ENCODE results near the gene HIC2.
"Not testable (repeated sequence)": the region's sequence is repeated elsewhere in the genome, so short reads cannot be mapped to it uniquely, and the experiment has no call there.

The HIC2 gene

DNA sequence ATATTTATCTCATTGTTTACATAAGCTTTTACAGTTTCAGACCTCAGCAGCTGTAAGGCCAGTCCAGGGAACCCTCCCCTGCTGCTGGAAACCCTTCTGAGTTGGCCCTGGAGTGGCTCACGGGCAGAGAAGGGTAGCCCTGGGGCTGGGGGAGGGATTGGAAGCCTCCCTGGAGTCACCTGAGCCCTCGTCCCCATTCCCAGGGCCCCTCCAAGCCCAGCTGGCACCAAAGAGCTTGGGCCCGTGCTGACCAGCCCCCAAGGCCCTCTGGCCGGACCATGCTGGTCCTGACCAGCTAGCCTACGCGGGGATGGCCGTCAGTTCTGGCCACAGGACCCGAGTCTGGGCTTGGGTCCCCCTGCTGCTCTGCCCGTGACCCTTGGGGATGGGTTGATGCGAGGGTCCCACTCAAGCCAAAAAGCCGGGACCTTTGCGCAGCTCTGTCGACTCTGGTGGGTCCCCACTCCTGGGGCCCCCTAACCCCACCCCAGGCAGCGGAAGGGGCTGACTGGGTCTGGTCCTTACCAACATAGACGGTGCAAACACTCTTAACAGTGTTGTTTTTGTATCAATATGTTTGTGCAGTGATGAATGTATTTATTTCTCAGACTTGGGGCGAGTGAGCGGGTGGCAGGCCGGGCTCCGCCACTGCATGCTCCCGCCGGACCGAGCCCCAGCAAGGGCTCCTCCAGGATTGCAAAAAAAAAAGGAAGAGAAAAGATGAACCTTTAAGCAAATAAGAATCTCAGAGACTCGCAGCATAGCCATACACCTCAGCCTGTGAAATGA lies 32.6 kb downstream of the HIC2 start:
- in situ Hi-C loops (cut with MboI; ENCODE audit: low sequenced_read_pairs) = no loop called here

DNA sequence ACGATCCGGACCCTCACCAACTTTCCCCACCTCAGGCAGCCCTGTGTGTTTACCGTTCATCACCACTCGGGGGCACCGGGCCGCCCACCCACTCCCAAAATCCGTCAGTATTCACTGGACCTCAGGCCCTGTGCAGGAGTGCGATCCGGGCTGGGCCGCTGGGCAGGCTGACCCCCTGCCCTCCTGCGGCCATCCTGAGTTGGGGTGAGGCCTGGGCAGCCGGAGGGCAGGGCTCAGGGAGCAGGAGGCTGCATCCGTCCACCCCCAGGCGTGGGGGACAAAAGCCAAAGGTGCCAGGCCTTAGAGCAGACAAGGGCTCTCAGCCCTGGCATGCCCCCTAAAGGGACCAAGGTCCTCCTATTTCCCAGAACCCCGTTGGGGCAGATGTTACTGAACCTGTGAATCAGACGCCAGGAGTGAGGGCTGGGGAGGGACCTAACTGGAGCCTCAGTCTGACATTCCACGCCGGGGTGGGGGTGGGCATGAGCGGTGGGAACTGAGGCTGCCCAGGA lies 33.2 kb downstream of the HIC2 start:
- in situ Hi-C loops (cut with MboI; ENCODE audit: low sequenced_read_pairs) = no loop called here

- in situ Hi-C loops (cut with MboI; ENCODE audit: low sequenced_read_pairs) = no loop called here
Measured at GRCh38 chr22:21450858-21451353, 33.7 kb downstream of the HIC2 start.

- in situ Hi-C loops (cut with MboI; ENCODE audit: low sequenced_read_pairs) = no loop called here
Measured at GRCh38 chr22:21451545-21452520, 34.7 kb downstream of the HIC2 start.

DNA sequence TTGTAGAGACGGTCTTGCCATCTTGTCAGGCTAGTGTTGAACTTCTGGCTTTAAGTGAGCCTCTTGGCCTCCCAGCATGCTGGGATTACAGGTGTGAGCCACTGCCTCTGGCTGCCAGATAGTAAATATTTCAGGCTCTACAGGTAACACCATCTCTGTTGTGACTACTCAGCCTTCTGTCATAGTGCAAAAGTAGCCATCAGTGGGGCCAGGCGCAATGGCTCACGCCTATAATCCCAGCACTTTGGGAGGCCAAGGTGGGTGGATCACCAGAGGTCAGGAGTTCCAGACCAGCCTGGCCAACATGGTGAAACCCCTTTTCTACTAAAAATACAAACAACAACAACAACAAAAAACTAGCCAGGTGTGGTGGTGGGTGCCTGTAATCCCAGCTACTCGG lies 35.5 kb downstream of the HIC2 start:
- in situ Hi-C loops (cut with MboI; ENCODE audit: low sequenced_read_pairs) = not testable (repeated sequence)

DNA sequence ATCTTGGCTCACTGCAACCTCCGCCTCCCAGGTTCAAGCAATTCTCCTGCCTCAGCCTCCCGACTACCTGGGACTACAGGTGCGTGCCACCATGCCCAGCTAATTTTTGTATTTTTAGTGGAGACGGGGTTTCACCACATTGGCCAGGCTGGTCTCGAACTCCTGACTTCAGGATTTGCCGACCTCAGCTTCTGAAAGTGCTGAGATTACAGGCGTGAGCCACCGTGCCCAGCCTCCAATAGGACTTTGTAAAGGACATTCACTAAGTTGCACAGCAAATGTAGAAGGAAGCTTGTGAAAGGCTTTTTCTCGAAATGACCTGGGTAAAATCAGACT lies 37.8 kb downstream of the HIC2 start:
- in situ Hi-C loops (cut with MboI; ENCODE audit: low sequenced_read_pairs) = not testable (repeated sequence)

- in situ Hi-C loops (cut with MboI; ENCODE audit: low sequenced_read_pairs) = no loop called here
Measured at GRCh38 chr22:21455334-21456089, 38.3 kb downstream of the HIC2 start.

DNA sequence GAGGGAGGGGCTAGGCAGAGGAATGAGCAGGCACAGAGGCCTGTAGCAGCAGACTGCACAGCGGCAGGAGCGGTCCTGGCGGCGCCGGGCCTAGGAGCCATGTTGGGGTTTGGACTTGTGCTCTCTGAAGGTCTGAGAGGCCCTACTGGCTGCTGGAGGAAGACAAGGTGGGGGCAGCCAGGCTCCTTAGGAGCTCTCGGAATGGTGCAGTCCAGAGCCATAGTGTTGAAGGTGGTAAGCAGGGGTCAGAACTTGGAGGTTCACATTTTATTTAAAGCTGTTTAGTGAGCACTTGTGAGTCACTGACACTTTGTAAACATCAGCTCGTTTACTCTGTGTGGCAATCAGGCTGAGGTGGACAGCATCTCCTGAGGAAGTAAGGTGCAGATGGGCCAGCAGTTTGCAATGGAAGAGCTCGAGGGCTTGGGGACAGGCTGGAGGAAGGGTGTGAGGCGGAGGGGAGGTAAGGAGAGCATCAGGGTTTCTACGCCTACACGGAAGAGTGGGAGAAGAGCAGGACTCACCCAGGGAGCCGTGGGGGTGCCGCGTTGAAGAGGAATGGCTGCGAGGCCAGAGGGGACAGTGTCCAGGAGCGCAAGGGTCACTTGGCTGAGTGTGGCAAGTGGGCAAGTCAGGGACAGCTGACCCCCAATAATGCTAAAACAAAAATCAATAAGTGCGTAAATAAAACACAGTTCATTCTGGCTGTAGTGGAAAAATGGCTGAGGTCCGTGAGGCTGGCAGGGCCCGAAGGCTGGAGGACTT lies 40.0 kb downstream of the HIC2 start:
- in situ Hi-C loops (cut with MboI; ENCODE audit: low sequenced_read_pairs) = no loop called here

DNA sequence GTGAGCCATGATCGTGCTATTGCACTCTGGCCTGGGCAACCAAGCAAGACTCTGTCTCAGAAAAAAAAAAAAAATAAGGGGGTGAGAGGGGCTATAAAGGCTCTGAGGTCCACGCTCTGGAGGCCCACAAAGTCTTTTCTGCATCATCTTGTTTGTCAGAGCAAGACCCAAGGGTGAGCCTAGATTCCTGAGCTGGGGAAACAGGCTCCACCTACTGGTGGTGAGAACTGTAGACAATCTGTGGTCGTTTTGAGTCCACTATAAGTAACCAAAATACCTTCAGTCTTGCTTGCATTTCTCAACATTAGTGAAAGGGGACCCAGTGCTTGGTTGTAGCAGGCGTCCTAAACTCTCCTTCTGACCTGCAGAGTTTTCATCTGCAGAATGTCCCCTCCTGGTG lies 45.5 kb downstream of the HIC2 start:
- in situ Hi-C loops (cut with MboI; ENCODE audit: low sequenced_read_pairs) = not testable (repeated sequence)

GRCh38 chr22:21467337-21468193 lies 50.4 kb downstream of the HIC2 start, which contains the start of gene TMEM191C:
TSS of gene TMEM191C (plus strand) at chr22:21467387. CDS start at chr22:21467460, 73 bp downstream.
- in situ Hi-C loops (cut with MboI; ENCODE audit: low sequenced_read_pairs) = not testable (repeated sequence)

GRCh38 chr22:21468194-21469096 lies 51.3 kb downstream of the HIC2 start:
- in situ Hi-C loops (cut with MboI; ENCODE audit: low sequenced_read_pairs) = not testable (repeated sequence)

DNA sequence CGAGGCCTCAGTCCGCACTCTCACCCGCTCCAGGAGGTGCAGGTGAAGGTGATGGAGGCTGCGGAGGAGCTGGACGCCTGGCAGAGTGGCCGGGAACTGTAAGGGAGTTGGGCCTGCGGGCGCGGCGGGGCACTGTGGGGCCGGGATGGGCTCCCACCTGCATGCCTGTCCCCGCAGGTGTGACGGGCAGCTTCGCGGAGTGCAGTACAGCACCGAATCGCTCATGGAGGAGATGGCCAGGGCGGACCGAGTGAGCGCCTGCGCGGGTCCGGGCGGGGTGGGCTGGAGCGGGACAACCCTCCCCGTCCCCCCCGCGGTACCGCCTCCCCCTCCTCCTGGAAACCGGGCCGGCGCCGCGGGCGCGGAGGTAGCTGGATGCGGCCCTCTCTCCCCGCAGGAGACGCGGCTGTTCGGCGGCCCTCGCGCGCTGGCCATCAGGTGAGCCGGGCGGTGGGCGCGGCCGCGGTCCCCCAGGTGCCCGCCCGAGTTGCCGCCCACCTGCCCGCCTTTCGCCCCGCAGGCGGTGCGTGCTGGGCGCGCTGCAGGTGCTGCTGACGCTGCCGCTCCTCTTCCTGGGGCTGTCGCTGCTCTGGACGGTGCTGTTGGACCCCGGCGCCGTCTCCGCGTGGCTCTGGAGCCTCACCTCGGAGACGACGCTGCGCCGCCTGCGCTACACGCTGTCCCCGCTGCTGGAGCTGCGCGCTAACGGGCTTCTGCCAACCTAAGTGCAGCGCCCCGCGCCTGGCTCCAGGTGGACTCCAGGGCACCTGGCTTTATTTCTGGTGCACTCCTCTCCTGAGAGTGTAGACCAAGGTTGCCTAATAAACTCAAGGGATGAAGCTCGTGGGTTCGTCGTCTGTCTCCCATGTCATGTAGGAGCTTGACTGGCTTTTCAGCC lies 52.2 kb downstream of the HIC2 start:
- in situ Hi-C loops (cut with MboI; ENCODE audit: low sequenced_read_pairs) = not testable (repeated sequence)

GRCh38 chr22:21472984-21473383 lies 55.8 kb downstream of the HIC2 start:
- in situ Hi-C loops (cut with MboI; ENCODE audit: low sequenced_read_pairs) = not testable (repeated sequence)

GRCh38 chr22:21473664-21474063 lies 56.5 kb downstream of the HIC2 start:
- in situ Hi-C loops (cut with MboI; ENCODE audit: low sequenced_read_pairs) = not testable (repeated sequence)

- in situ Hi-C loops (cut with MboI; ENCODE audit: low sequenced_read_pairs) = not testable (repeated sequence)
Measured at GRCh38 chr22:21484039-21484438, 66.9 kb downstream of the HIC2 start.

GRCh38 chr22:21487723-21488122 lies 70.6 kb downstream of the HIC2 start:
- in situ Hi-C loops (cut with MboI; ENCODE audit: low sequenced_read_pairs) = not testable (repeated sequence)

GRCh38 chr22:21489149-21489680 lies 72.0 kb downstream of the HIC2 start:
- in situ Hi-C loops (cut with MboI; ENCODE audit: low sequenced_read_pairs) = not testable (repeated sequence)
